GM23338 (cell line): ENCODE data around the gene PDE3B. TPM values are rescaled to one million over a fixed set of nuclear protein-coding genes. Genes with fewer than 3 reads are reported as not detected.

Experiments used
- ATAC-seq: fragments of 200-7000 bp; cut with Tn5 transposase; 3 replicates; pipeline ENCODE4 v1.9.1; 2020
- DNase-seq: peaks from one replicate; pipeline ENCODE4 v3.0.0-alpha.2; 2015; ENCODE audit warnings: low spot score
- H2AFZ ChIP-seq: fragments of 200-600 bp; sonication (generic); 2 replicates; pipeline ENCODE4 v1.8.0; 2016; ENCODE audit warnings: antibody characterized with exemption, mild to moderate bottlenecking, moderate library complexity
- H3F3A ChIP-seq: fragments of 200-600 bp; sonication (generic); replicated peaks from 2 replicates; pipeline ENCODE4 v1.8.0; 2017; ENCODE audit warnings: antibody characterized with exemption, mixed run types, low read depth
- H3K27ac ChIP-seq: fragments of 200-600 bp; sonication (generic); 2 replicates; pipeline ENCODE4 v1.6.1; 2016; ENCODE audit warnings: low read depth
- H3K27me3 ChIP-seq: fragments of 200-600 bp; sonication (generic); 2 replicates; pipeline ENCODE4 v1.8.0; 2016; ENCODE audit warnings: mild to moderate bottlenecking, mixed run types, moderate library complexity; ENCODE audit not compliant: insufficient read depth
- H3K36me3 ChIP-seq: fragments of 200-600 bp; sonication (generic); 2 replicates; pipeline ENCODE4 v1.8.0; 2016; ENCODE audit warnings: mild to moderate bottlenecking; ENCODE audit not compliant: insufficient read depth
- H3K4me1 ChIP-seq: fragments of 200-600 bp; sonication (generic); 2 replicates; pipeline ENCODE4 v1.8.0; 2016; ENCODE audit warnings: mild to moderate bottlenecking, moderate library complexity; ENCODE audit not compliant: insufficient read depth
- H3K4me2 ChIP-seq: fragments of 200-600 bp; sonication (generic); 2 replicates; pipeline ENCODE4 v1.7.1; 2017; ENCODE audit warnings: mixed run types
- H3K4me3 ChIP-seq: fragments of 200-600 bp; sonication (generic); 2 replicates; pipeline ENCODE4 v1.6.1; 2016; ENCODE audit warnings: mixed run types
- H3K79me2 ChIP-seq: fragments of 200-600 bp; sonication (generic); replicated peaks from 2 replicates; pipeline ENCODE4 v1.8.0; 2017; ENCODE audit warnings: mild to moderate bottlenecking; ENCODE audit not compliant: insufficient read depth
- H3K9me2 ChIP-seq: fragments of 200-600 bp; sonication (generic); 2 replicates; pipeline ENCODE4 v1.8.0; 2017; ENCODE audit not compliant: insufficient read depth
- H4K20me1 ChIP-seq: fragments of 200-600 bp; sonication (generic); replicated peaks from 2 replicates; pipeline ENCODE4 v1.8.0; 2017; ENCODE audit warnings: mild to moderate bottlenecking; ENCODE audit not compliant: insufficient read depth
- H3K27ac Mint-ChIP-seq: 2 replicates; pipeline ENCODE4 v1.8.0; 2020; ENCODE audit warnings: inconsistent platforms, mild to moderate bottlenecking, moderate library complexity, mixed read lengths
- H3K27me3 Mint-ChIP-seq: 3 replicates; pipeline ENCODE4 v1.8.0; 2022; ENCODE audit warnings: low read depth, mild to moderate bottlenecking, moderate library complexity, mixed read lengths, inconsistent platforms; ENCODE audit not compliant: insufficient read depth, poor library complexity
- H3K36me3 Mint-ChIP-seq: 3 replicates; pipeline ENCODE4 v1.8.0; 2021; ENCODE audit warnings: low read depth, mild to moderate bottlenecking, inconsistent platforms, moderate library complexity, mixed read lengths
- H3K4me1 Mint-ChIP-seq: 3 replicates; pipeline ENCODE4 v1.8.0; 2020; ENCODE audit warnings: mild to moderate bottlenecking, inconsistent platforms, mixed read lengths
- H3K4me3 Mint-ChIP-seq: 3 replicates; pipeline ENCODE4 v1.8.0; 2021; ENCODE audit warnings: moderate library complexity, mild to moderate bottlenecking, inconsistent platforms, mixed read lengths
- H3K9me3 Mint-ChIP-seq: 3 replicates; pipeline ENCODE4 v1.8.0; 2020; ENCODE audit warnings: moderate library complexity, mild to moderate bottlenecking, inconsistent platforms, mixed read lengths
- CREB1 ChIP-seq: fragments of 250-450 bp; sonication (Bioruptor Pico); IDR thresholded peaks from 2 replicates; pipeline ENCODE4 v1.5.0; 2020; ENCODE audit warnings: low read depth, mild to moderate bottlenecking, moderate library complexity
- EZH2 ChIP-seq: fragments of 200-600 bp; sonication (generic); IDR thresholded peaks from one replicate; pipeline ENCODE4 v1.8.0; 2017; ENCODE audit warnings: antibody characterized with exemption, mild to moderate bottlenecking, low read depth; ENCODE audit not compliant: unreplicated experiment
- EZH2phosphoT487 ChIP-seq: fragments of 200-600 bp; sonication (generic); IDR thresholded peaks from one replicate; pipeline ENCODE4 v1.8.1; 2018; ENCODE audit warnings: antibody characterized with exemption; ENCODE audit not compliant: unreplicated experiment
- JUNB ChIP-seq: IDR thresholded peaks from one replicate; pipeline ENCODE4 v1.6.1; 2016; ENCODE audit warnings: antibody characterized with exemption; ENCODE audit not compliant: unreplicated experiment
- NANOG ChIP-seq: IDR thresholded peaks from 2 replicates; pipeline ENCODE4 v1.6.1; 2016; ENCODE audit warnings: antibody characterized with exemption, borderline replicate concordance
- STAT1 ChIP-seq: IDR thresholded peaks from one replicate; pipeline ENCODE4 v1.6.1; 2016; ENCODE audit warnings: antibody characterized with exemption; ENCODE audit not compliant: unreplicated experiment
- ZNF114 ChIP-seq: fragments of 250-450 bp; sonication (Bioruptor Pico); IDR thresholded peaks from 2 replicates; pipeline ENCODE4 v1.5.0; 2020; ENCODE audit warnings: mild to moderate bottlenecking, moderate library complexity
- ZNF331 ChIP-seq: fragments of 250-450 bp; sonication (Bioruptor Pico); IDR thresholded peaks from 2 replicates; pipeline ENCODE4 v1.5.0; 2020; ENCODE audit warnings: low read depth, mild to moderate bottlenecking, moderate library complexity
- polyA plus RNA-seq: library from polyadenylated mRNA; unstranded; fragments of >200 nt; fragmentation: Nextera tagmentation; extraction: Ambion mirVana; gene quantifications from 2 replicates; pipeline ENCODE4 v1.2.1, GENCODE V29; 2016
- total RNA-seq: library from RNA; depleted of rRNA; stranded (reverse); fragments of >200 nt; shearing (Covaris generic); gene quantifications from 2 replicates; pipeline ENCODE4 v1.2.3, GENCODE V29; 2014
- TF ChIP-seq, protein P1 (sequence below): fragments of 250-450 bp; sonication (Bioruptor Pico); IDR thresholded peaks from 2 replicates; pipeline ENCODE4 v1.5.0; 2020; ENCODE audit warnings: mild to moderate bottlenecking, moderate library complexity
- TF ChIP-seq, protein P2 (sequence below), 2 experiments: fragments of 200-600 bp in 1 of 2; sonication (generic) in 1 of 2; conservative IDR thresholded peaks; 2 replicates each; pipeline versions ENCODE4 v1.5.1 to v1.6.1; 2016 to 2017; ENCODE audit warnings: antibody characterized with exemption in 2 of 2, low read depth in 2 of 2, mild to moderate bottlenecking in 2 of 2, moderate library complexity in 1 of 2
- TF ChIP-seq, protein P3 (sequence below): IDR thresholded peaks from 2 replicates; pipeline ENCODE4 v1.6.1; 2016; ENCODE audit warnings: antibody characterized with exemption

The PDE3B gene
- total and polyA plus RNA-seq, 2 experiments from 2014 or later: 4.3 to 21.3 TPM

DNA sequence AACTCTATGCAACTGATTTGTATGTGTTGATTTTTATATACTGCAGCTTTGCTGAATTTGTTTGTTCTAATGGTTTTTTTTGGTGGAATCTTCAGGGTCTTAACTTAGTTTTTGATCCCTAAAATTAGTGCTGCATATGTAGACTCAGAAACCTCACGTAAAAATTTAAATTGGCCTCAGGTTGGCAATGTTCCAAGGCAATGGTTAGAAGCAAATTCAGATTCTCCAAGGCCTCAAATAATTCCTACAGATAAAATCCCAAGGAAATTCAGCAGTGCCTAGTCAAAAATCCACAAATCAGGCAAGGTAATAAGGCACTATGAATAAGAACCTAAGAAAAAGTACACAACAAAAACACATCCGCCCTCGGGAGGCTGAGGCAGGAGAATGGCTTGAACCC lies 9.5 kb downstream of the PDE3B start:
- DNase-seq (no peak), ATAC-seq (no peak)
- 0 out of 2 replicates have a peak, but pooled peaks cover 9% of the 10 kb centered on the region for H3K4me1 ChIP-seq
- no peak overlapping the region for H3K4me3 Mint-ChIP-seq
- no peak overlapping the region for H3K4me2 ChIP-seq
- H4K20me1 ChIP-seq: no peaks in the 10 kb centered on the region
- no peaks in the 10 kb centered on the region for H3K36me3 ChIP-seq
- H3K9me3 Mint-ChIP-seq: no peaks in the 10 kb centered on the region
- no peak overlapping the region for H2AFZ ChIP-seq
- H3K9me2 ChIP-seq: no peaks in the 10 kb centered on the region
- H3K27me3 ChIP-seq: no peaks in the 10 kb centered on the region
- no peak overlapping the region for H3K27ac Mint-ChIP-seq
- peaks cover 23% of the 10 kb centered on the region; the same call in 1 of the 2 replicates for H3K79me2 ChIP-seq
- TF ChIP-seq, protein P1, sequence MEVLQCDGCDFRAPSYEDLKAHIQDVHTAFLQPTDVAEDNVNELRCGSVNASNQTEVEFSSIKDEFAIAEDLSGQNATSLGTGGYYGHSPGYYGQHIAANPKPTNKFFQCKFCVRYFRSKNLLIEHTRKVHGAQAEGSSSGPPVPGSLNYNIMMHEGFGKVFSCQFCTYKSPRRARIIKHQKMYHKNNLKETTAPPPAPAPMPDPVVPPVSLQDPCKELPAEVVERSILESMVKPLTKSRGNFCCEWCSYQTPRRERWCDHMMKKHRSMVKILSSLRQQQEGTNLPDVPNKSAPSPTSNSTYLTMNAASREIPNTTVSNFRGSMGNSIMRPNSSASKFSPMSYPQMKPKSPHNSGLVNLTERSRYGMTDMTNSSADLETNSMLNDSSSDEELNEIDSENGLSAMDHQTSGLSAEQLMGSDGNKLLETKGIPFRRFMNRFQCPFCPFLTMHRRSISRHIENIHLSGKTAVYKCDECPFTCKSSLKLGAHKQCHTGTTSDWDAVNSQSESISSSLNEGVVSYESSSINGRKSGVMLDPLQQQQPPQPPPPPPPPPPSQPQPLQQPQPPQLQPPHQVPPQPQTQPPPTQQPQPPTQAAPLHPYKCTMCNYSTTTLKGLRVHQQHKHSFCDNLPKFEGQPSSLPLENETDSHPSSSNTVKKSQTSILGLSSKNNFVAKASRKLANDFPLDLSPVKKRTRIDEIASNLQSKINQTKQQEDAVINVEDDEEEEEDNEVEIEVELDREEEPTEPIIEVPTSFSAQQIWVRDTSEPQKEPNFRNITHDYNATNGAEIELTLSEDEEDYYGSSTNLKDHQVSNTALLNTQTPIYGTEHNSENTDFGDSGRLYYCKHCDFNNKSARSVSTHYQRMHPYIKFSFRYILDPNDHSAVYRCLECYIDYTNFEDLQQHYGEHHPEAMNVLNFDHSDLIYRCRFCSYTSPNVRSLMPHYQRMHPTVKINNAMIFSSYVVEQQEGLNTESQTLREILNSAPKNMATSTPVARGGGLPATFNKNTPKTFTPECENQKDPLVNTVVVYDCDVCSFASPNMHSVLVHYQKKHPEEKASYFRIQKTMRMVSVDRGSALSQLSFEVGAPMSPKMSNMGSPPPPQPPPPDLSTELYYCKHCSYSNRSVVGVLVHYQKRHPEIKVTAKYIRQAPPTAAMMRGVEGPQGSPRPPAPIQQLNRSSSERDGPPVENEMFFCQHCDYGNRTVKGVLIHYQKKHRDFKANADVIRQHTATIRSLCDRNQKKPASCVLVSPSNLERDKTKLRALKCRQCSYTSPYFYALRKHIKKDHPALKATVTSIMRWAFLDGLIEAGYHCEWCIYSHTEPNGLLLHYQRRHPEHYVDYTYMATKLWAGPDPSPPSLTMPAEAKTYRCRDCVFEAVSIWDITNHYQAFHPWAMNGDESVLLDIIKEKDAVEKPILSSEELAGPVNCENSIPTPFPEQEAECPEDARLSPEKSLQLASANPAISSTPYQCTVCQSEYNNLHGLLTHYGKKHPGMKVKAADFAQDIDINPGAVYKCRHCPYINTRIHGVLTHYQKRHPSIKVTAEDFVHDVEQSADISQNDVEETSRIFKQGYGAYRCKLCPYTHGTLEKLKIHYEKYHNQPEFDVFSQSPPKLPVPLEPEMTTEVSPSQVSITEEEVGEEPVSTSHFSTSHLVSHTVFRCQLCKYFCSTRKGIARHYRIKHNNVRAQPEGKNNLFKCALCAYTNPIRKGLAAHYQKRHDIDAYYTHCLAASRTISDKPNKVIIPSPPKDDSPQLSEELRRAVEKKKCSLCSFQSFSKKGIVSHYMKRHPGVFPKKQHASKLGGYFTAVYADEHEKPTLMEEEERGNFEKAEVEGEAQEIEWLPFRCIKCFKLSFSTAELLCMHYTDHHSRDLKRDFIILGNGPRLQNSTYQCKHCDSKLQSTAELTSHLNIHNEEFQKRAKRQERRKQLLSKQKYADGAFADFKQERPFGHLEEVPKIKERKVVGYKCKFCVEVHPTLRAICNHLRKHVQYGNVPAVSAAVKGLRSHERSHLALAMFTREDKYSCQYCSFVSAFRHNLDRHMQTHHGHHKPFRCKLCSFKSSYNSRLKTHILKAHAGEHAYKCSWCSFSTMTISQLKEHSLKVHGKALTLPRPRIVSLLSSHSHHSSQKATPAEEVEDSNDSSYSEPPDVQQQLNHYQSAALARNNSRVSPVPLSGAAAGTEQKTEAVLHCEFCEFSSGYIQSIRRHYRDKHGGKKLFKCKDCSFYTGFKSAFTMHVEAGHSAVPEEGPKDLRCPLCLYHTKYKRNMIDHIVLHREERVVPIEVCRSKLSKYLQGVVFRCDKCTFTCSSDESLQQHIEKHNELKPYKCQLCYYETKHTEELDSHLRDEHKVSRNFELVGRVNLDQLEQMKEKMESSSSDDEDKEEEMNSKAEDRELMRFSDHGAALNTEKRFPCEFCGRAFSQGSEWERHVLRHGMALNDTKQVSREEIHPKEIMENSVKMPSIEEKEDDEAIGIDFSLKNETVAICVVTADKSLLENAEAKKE (CRISPR knock-in tag): no peak
- TF ChIP-seq STAT1 (no peak), JUNB (no peak), EZH2phosphoT487 (no peak), EZH2 (no peak), ZNF114 (no peak), CREB1 (no peak), ZNF331 (CRISPR knock-in tag) (no peak), NANOG (no peak)
- TF ChIP-seq, protein P2, sequence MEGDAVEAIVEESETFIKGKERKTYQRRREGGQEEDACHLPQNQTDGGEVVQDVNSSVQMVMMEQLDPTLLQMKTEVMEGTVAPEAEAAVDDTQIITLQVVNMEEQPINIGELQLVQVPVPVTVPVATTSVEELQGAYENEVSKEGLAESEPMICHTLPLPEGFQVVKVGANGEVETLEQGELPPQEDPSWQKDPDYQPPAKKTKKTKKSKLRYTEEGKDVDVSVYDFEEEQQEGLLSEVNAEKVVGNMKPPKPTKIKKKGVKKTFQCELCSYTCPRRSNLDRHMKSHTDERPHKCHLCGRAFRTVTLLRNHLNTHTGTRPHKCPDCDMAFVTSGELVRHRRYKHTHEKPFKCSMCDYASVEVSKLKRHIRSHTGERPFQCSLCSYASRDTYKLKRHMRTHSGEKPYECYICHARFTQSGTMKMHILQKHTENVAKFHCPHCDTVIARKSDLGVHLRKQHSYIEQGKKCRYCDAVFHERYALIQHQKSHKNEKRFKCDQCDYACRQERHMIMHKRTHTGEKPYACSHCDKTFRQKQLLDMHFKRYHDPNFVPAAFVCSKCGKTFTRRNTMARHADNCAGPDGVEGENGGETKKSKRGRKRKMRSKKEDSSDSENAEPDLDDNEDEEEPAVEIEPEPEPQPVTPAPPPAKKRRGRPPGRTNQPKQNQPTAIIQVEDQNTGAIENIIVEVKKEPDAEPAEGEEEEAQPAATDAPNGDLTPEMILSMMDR (conservative IDR thresholded peaks at IDR 0.05; ENCODE audit: low read depth in 2 of 2): no peak
- TF ChIP-seq, protein P3, sequence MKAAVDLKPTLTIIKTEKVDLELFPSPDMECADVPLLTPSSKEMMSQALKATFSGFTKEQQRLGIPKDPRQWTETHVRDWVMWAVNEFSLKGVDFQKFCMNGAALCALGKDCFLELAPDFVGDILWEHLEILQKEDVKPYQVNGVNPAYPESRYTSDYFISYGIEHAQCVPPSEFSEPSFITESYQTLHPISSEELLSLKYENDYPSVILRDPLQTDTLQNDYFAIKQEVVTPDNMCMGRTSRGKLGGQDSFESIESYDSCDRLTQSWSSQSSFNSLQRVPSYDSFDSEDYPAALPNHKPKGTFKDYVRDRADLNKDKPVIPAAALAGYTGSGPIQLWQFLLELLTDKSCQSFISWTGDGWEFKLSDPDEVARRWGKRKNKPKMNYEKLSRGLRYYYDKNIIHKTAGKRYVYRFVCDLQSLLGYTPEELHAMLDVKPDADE: no peak
- no peak overlapping the region for H3K27ac ChIP-seq
- H3K4me3 ChIP-seq: no peak overlapping the region
- H3K27me3 Mint-ChIP-seq: no peaks in the 10 kb centered on the region
- H3F3A ChIP-seq: no peaks in the 10 kb centered on the region
- H3K4me1 Mint-ChIP-seq: peaks cover 7% of the 10 kb centered on the region; the same call in 2 of the 3 replicates
- H3K36me3 Mint-ChIP-seq: peaks cover 4% of the 10 kb centered on the region; the same call in 2 of the 3 replicates
